GM18868 (cell line): Measurements from ENCODE around the gene DSCAML1.

Experiments used
- ATAC-seq: cut with Tn5 transposase; IDR thresholded peaks from one replicate; pipeline ENCODE4 v1.9.1; 2021; ENCODE audit warnings: mild to moderate bottlenecking, moderate library complexity; ENCODE audit not compliant: unreplicated experiment

Gene DSCAML1

GRCh38 chr11:117731722-117732290 is 65.2 kb downstream of the DSCAML1 start:
- no peak for ATAC-seq

DNA sequence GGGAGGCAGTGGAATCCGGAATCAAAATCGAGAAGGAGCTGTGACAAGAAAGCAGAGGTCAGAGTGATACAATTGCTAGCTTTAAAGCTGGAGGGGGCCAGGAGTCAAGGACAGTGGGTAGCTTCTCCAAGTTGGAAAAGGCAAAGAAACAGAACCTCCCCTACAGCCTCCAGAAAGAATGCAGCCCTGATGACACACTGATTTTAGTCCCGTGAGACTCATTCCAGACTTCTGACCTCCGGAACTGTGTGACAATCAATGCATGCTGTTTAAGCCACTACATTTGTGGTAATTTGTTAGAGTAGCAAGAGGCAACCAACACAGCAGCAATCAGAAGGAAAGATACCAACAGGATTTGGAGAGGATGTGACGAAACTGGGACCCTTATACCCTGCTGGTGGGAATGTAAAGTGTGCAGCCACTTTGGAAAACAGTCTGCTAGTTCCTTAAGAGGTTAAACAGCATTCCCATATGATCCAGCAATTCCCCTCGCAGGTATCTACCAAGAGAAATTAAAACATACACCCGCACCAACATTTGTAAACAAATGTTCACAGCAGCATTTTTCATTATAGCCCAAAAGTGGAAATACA is 66.7 kb downstream of the DSCAML1 start:
- ATAC-seq: no peak

GRCh38 chr11:117725048-117725734 is 71.8 kb downstream of the DSCAML1 start:
- ATAC-seq: no peak

- ATAC-seq: no peak
Measured at GRCh38 chr11:117724621-117725020, 72.4 kb downstream of the DSCAML1 start.

DNA sequence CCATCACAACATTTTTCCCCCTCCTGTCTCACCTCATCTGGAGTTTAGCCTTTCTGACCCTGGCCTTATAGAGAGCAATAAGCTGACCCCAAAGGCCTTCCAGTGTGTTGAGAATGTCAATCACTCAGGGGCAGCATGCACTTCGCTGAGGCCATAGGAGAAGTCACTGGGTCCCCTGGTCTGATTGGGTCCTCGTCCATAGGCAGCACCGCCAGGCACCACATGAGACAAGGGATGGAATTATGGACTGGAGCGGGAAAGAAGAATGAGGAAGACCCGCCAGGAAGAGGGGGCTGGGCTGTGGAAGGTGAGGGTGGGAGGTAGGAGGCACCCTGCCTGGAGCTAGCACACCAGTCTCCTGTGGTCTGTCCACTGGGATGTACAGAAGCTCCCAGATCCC is 72.9 kb downstream of the DSCAML1 start:
- ATAC-seq: no peak

- ATAC-seq: no peak
Measured at GRCh38 chr11:117723277-117724024, 73.6 kb downstream of the DSCAML1 start.

GRCh38 chr11:117722082-117722481 is 74.9 kb downstream of the DSCAML1 start:
- no peak for ATAC-seq

DNA sequence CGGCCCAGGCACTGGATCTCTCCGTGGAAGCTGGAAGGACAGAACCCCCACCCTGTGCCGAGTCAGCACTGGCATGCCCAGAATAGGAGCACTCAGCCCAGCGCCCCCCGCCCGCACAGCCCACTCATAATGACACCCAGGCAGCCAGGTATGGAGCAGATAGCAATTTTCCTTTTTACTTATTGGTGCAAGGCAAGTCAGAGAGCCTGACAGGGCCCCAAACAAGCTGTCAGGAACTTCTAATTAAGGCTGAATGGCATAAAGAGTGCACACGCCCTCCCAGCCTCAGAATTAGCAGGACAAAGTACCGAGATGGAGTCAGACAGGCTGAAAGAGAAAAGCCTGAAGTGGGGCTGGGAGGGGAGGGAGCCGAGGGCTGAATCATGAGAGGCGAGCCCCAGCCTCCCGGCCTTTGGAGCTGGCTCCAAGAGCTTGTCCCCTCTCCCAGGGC is 76.9 kb downstream of the DSCAML1 start:
- no peak for ATAC-seq

DNA sequence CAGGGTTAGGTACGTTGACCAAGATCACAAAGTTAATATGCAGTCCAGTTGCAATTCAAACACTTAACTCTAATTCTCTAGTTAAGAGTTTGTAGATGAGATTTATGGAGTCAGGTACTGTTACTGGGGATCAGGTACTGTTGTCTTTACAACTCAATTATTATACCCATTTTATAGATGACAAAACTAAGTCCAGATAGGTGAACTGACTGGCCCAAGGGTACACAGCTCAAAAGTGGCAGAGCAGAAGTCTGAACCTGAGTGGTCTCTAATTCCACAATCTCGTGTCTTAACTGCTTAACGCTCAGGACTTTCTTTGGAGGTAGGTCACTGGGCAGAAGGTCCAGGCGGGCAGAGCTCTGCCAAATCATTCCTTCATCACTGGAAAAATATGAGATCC is 77.5 kb downstream of the DSCAML1 start:
- ATAC-seq: no peak

DNA sequence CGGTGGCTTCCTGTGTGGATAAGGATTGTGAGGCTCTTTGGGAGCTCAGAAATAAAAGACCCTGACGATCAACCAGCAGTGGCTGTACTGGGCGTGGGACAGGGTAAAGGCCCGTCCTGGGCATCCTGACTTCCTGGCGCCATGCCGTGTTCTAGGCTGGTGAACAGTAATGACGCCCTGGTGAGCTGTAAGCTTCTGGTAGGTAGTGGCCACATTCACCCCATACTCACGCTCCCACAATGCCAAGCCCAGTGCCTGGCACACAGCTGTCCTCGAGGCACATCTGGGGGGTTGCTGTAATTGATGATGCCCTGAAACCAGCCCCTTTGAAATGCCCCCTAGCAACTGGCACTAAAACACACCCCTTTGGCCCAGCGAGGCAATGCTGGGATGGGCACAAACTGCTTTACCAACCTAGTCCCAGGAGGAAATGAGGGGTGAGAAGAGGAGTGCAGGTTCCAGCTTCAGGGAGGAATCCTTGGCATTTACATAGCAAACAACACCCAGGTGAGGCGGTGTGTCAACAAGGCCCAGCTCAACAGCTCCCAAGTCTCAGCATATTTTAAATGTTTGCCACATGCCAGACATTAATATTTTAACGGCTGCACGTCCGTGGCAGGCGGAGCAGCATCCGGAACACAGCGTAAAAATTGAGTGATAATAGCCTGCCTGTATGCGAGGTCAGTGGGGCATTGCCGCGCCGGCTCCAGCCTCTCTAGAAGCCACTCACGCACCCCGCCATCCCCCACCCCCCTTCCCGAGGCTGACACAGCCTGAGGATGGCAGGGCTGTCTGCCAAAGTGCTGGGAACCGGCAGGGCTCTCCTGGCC is 79.3 kb downstream of the DSCAML1 start:
- ATAC-seq: no peak

DNA sequence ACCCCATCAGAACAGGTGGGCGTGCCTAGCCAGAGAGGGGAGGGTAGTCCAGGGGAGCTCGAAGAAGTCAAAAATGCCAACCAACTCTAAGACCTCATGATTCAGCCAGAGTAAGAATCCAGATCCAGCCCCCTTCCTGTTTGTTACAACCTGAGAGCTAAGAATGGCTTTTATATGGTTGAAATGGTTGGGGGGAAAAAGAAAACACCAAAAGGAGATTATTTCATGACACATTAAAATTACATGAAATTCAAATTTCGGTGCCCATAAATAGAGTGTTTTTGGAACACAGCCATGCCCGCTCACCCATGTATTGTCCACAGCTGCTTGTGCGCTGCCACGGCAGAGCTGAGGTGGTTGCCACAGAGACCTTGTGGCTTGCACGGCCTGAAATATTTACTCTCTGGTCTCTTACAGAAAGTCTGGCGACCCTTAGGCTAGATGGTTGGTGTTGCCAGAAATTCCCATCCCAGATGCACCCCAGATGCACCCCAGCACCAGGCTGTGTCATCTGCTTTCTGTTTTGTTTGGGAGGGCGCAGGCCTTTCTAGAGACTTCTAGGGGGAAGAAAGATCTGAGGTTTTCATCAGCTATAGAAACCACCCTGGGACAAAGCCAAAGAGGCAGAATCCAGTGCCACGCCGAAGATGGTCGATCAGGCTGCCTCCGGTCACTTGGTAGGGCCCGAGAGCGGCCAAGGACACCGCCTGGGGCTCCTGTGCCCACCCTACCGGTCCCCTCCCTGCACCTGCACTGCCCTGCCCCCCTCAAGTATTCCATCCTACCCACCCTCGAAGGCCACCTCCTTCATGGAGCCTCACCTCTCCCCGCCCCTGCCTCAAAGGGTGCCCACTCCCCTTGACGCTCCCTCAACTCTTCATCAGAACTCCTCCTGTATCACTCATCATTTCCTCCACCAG is 80.2 kb downstream of the DSCAML1 start:
- ATAC-seq: no peak

GRCh38 chr11:117715801-117716200 is 81.2 kb downstream of the DSCAML1 start:
- ATAC-seq: no peak

DNA sequence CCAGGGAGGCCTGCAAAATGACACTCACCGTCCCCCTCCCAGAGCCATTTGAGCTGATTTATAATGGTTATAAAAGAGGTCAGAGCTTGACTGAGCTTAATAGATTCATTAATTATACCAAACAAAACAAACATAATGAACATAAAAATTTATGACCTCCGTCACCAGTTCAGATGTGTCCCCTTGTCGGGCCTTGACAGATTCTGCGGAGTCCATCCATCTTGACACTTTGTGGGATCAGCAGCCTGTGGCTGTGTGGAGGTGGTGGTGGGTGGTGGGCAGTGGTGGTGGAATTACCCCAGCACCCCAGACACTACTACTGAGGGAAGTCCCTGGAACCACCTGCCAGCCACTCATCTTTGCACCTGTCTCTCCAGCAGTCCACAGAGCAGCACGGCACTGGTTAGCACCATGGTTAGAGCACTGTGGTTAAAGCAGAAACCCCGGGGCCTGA is 83.5 kb downstream of the DSCAML1 start:
- no peak for ATAC-seq

DNA sequence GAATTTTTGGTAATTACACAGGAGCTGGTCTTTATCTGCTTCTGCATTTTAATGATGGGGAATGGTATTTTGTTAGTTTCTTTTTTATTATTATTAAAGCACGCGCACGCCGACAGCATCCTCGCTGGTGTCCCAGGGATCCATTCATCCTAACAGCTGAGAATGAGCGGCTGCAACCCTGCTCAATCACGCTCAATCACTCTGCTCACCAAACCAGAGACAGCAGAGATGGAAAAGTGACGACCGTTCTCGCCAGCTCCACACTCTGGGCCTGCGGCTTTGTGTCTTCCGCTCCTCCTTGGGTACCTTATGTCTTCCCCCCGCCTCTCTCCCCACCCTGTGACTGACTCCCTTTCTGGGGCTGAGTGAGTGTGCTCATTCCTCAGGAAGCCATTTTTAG is 84.5 kb downstream of the DSCAML1 start:
- ATAC-seq: no peak

DNA sequence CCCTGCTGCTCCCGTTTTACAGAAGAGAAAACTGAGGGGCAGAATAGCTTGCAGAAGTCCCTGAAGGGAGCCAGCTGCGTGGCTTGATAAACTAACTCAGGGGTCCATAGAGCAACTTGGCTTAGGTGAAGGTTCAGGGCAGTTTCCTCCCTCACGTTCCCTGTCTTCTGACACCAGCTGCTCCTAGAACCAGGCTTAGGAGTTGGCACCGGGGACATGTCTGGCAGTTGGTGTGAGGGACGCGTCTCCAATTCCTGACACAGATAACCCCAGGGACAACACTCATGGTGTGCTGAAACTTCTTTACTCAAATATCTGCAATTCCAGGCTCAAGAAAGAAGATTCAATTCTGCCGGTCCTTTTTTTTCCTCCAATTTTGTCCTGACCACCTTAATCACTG is 85.7 kb downstream of the DSCAML1 start:
- no peak for ATAC-seq

- no peak for ATAC-seq
Measured at GRCh38 chr11:117710211-117710610, 86.8 kb downstream of the DSCAML1 start.

DNA sequence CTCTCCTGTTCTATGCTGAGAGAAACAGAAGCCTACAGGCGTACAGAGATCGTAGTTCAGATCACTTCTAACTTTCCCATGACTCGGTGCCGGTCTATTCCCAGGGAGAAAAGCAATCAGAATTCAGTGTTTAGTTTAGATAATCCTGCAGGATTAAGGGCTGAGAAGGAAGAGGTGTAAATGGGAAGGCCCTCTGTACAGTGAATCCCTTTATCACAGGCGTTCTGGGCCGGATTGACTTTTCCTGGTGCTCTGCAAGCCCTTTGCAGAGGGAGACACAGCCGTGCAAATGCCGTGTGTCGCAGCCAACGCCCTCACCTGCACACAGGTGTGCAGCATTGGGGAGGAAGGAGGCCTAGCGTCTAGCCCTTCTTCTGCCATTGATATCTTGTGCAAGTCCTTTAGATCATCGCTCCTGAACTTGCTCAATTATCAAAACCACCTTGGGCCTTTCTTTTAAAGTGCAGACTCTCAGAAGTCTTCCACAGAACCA is 90.6 kb downstream of the DSCAML1 start:
- ATAC-seq: no peak

- no peak for ATAC-seq
Measured at GRCh38 chr11:117705866-117706265, 91.2 kb downstream of the DSCAML1 start.

DNA sequence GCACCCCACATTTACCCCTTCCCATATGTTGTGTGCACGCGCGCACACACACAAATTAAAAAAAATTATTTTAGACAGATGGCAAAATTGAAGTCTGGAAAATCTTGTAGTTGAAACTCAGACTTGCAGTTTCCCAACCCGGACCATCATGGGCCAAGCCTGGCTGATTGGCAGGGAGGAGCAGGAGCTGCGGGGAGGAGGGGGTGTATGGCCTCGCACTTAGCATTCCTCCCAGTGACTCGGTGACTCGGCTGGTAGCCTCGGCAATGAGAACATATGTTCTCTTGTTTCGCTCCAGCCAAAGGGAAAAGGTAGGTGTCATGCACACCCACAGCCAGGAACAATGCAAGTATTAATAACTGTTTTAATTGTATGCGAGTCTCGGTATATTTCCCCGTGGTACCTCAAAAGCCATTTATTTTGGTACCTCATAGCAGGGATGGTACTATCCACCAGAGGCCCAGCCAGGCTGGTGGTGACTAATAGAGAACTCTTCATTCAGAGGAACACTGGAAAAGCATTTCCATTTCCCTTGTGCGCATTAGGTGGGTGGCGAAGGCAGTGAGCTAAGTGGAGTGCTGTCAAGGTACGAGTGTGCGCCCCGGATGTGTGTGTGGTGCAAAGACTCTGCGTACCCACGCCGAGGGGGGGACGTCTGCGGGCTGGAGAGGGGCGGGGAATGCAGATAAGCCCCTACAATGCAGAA is 92.5 kb downstream of the DSCAML1 start:
- no peak for ATAC-seq
